Tibial artery (tissue), 4 donors: Measurements from ENCODE around the gene NRDC.

Experiments
- DNase-seq, 2 donors: peaks; one replicate each; pipeline ENCODE4 v3.0.0-alpha.2; 2019
- H3K27ac ChIP-seq, 2 donors: fragments of 200-600 bp; sonication (generic) in 1 of 2; 1 replicate in 1 of 2; 2 replicates in 1 of 2; pipeline ENCODE4 v1.5.1; 2018 to 2019; ENCODE audit warnings: mild to moderate bottlenecking in 1 of 2
- H3K27me3 ChIP-seq, 2 donors: fragments of 200-600 bp; sonication (generic) in 1 of 2; one replicate each; pipeline versions ENCODE4 v1.5.1 to v1.6.0; 2016 to 2019
- H3K36me3 ChIP-seq, 3 donors: fragments of 200-600 bp; sonication (generic) in 2 of 3; one replicate each; pipeline ENCODE4 v1.5.1; 2016 to 2019; ENCODE audit warnings: mild to moderate bottlenecking in 2 of 3
- H3K4me1 ChIP-seq, 4 donors: fragments of 200-600 bp; sonication (generic) in 2 of 4; 1 replicate in 3 of 4; 2 replicates in 1 of 4; pipeline ENCODE4 v1.5.1; 2016 to 2019
- H3K4me3 ChIP-seq, 2 donors: fragments of 200-600 bp; sonication (generic) in 1 of 2; 1 replicate in 1 of 2; 2 replicates in 1 of 2; pipeline ENCODE4 v1.5.1; 2018 to 2019; ENCODE audit warnings: mild to moderate bottlenecking in 2 of 2
- H3K9me3 ChIP-seq, 3 donors: fragments of 200-600 bp; sonication (generic) in 1 of 3; one replicate each; pipeline ENCODE4 v1.5.1; 2016 to 2019
- CTCF ChIP-seq, 2 experiments: fragments of 200-600 bp in 1 of 2; fragments of 450-650 bp in 1 of 2; IDR thresholded peaks; one replicate each; pipeline ENCODE4 v1.5.1; 2017 to 2019; ENCODE audit warnings: antibody characterized with exemption in 2 of 2, mild to moderate bottlenecking in 1 of 2, moderate library complexity in 1 of 2
- intact Hi-C: fragments of 100-400 bp; cut with DNase I; formaldehyde crosslinking; loops from one replicate; pipeline ENCODE4 v1.15.0; 2023; ENCODE audit warnings: low total_unique reads

NRDC gene

GRCh38 chr1:51745304-51745570, 133.3 kb downstream of the NRDC start:
- no peak for TF ChIP-seq CTCF (IDR thresholded peaks at IDR 0.05)
- DNase-seq = no peak
- H3K4me1 ChIP-seq = peaks cover 0 to 34% (median 8%) of the 10 kb centered on the region in 4 donors
- no peaks in the 10 kb centered on the region for H3K27me3 ChIP-seq
- H3K4me3 ChIP-seq = no peak overlapping the region
- intact Hi-C loops = no loop called here
- peaks cover 0 to 6% (median 5%) of the 10 kb centered on the region in 3 donors for H3K36me3 ChIP-seq
- peak overlapping the region in 1 of 2 donors; percentile 37 for H3K27ac ChIP-seq
- H3K9me3 ChIP-seq = no peaks in the 10 kb centered on the region

DNA sequence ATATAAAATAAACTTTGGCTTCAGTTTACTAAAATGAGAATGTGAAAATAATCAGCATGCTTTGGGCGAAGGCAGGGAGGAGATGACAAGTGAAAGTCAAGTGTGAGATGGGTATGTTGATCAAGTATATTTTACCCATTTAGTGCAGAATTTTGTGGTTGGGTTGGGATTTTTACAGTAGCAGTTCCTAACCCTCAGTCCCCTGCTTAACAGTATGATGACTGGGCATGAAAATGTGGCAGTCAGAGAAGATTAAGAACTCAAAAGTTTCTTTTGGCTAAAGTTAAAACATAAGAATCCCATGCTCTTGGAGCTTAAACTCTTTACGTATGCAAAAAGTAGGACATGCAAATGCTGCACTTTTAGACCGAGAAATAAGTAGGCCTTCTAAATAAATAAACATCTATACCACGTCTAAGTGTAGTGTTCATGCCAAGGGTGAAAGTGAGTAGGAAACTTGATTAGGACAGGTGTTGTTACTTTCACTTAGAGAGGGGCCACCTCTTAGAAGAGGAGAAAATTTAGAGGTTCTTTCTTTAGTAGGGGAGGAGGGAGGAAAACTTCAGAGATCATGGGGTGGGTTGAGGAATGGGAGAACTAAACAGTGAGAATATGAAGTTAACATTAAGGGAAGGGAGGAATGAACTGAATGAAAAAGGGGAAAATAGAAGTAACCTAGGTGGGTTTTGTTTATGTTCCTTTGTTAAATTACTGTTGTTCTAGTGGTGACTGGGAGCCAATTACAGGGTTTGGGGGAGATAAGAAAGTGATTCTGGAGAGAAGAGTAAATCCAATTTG, 133.8 kb downstream of the NRDC start:
- DNase-seq = no peak

GRCh38 chr1:51741121-51741681, 137.3 kb downstream of the NRDC start:
- intact Hi-C loops = no loop called here
- Histone ChIP-seq H3K4me3 (no peak overlapping the region), H3K27me3 (no peaks in the 10 kb centered on the region), H3K9me3 (no peaks in the 10 kb centered on the region), H3K27ac (peak overlapping the region in 1 of 2 donors; percentile 2), H3K36me3 (no peaks in the 10 kb centered on the region), H3K4me1 (peaks cover 4 to 74% (median 18%) of the 10 kb centered on the region in 4 donors)
- DNase-seq = no peak
- TF ChIP-seq CTCF (IDR thresholded peaks at IDR 0.05) = no peak

More for the DNA sequence above, 133.8 kb downstream of the NRDC start:
- no peak for TF ChIP-seq CTCF (IDR thresholded peaks at IDR 0.05)
- intact Hi-C loops = no loop called here
- Histone ChIP-seq H3K9me3 (no peaks in the 10 kb centered on the region), H3K36me3 (peaks cover 0 to 6% (median 5%) of the 10 kb centered on the region in 3 donors), H3K27me3 (no peaks in the 10 kb centered on the region), H3K27ac (peak overlapping the region in 1 of 2 donors; percentile 37), H3K4me3 (no peak overlapping the region), H3K4me1 (peaks cover 0 to 39% (median 8%) of the 10 kb centered on the region in 4 donors)

DNA sequence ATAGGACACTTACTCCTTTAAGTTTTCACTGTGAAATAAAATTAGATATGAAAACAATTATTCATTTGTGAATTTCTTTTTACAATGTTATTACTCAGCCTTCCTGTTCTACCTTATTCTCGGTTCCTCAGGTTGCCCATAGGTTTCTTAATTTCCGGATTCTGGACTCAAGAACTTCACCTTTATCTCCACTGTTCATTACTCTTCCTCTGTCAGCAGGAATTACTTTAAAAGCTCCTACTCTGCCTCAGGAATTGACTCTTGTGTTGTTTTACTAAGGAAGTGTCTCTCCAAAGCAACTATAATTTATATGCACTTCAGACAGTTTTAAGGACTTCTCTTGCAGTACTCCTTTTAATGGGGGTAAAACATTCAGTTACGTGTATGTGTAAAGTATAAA, 137.9 kb downstream of the NRDC start:
- no peak for TF ChIP-seq CTCF (IDR thresholded peaks at IDR 0.05)
- Histone ChIP-seq H3K36me3 (no peaks in the 10 kb centered on the region), H3K27me3 (no peaks in the 10 kb centered on the region), H3K4me3 (no peak overlapping the region), H3K4me1 (peaks cover 4 to 75% (median 21%) of the 10 kb centered on the region in 4 donors), H3K9me3 (no peaks in the 10 kb centered on the region), H3K27ac (peak overlapping the region in 1 of 2 donors; percentile 2)
- DNase-seq = no peak
- intact Hi-C loops = no loop called here
